ENCODE data around the gene SLC5A8. TPM values are rescaled to one million over a fixed set of nuclear protein-coding genes. Genes with fewer than 3 reads are reported as not detected.

Gene SLC5A8
- total and polyA plus RNA-seq, 4 donors: not detected

DNA sequence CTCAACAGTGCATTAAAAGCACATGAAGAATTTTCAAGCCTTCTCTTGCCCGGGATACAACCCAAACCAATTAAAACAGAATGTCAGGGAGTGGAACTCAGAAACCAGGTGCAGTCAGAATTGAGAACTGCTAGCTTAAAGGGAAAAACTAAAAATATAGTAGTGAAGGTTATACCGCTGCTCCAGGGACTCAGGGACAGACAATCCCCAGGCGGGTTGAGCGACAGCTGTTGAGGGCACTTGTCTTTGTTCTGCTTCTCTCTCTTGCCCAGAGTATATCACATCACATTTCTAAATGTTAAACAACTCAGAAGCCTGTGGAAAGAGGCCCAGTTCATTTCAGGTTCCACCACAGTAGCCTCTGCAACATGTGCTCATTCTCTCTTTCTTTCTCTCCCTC lies 93.1 kb downstream of the SLC5A8 start:
- no peaks in the 10 kb centered on the region for H3K4me1 ChIP-seq (ENCODE audit: control insufficient read depth in 4 of 4, insufficient read depth in 4 of 4, low read length in 3 of 4)
- H3K9ac ChIP-seq (ENCODE audit: low read depth in 1 of 2, low read length in 2 of 2): no peak overlapping the region
- no peaks in the 10 kb centered on the region for H3K36me3 ChIP-seq (ENCODE audit: control insufficient read depth in 4 of 4, insufficient read depth in 3 of 4, low read depth in 1 of 4, low read length in 3 of 4)
- no peak for TF ChIP-seq HNF4A (conservative IDR thresholded peaks at IDR 0.05)
- no peak for TF ChIP-seq SP1 (IDR thresholded peaks at IDR 0.05)
- TF ChIP-seq FOXA1 (IDR thresholded peaks at IDR 0.05): no peak
- no peak for TF ChIP-seq NR2F2 (IDR thresholded peaks at IDR 0.05)
- no peak for TF ChIP-seq YY1 (IDR thresholded peaks at IDR 0.05)
- TF ChIP-seq REST (IDR thresholded peaks at IDR 0.05): no peak
- no peak for TF ChIP-seq JUND (IDR thresholded peaks at IDR 0.05)
- no peak for TF ChIP-seq FOXA2 (IDR thresholded peaks at IDR 0.05)
- TF ChIP-seq CTCF (IDR thresholded peaks at IDR 0.05; ENCODE audit: low read depth, low read length, missing input control): no peak
- TF ChIP-seq HNF4G (IDR thresholded peaks at IDR 0.05): no peak
- peaks cover 0 to 3% (median 0%) of the 10 kb centered on the region in 4 donors for H3K27me3 ChIP-seq (ENCODE audit: control insufficient read depth in 4 of 4, insufficient read depth in 4 of 4, low read length in 3 of 4)
- H3K27ac ChIP-seq (ENCODE audit: low read depth in 1 of 2, low read length in 2 of 2): no peak overlapping the region
- no peak for DNase-seq (ENCODE audit: low spot score)
- peaks cover 0 to 9% (median 2%) of the 10 kb centered on the region in 4 donors for H3K9me3 ChIP-seq (ENCODE audit: control insufficient read depth in 4 of 4, low read length in 3 of 4)
- H3K4me3 ChIP-seq (ENCODE audit: low read depth in 1 of 3, low read length in 3 of 3): no peak overlapping the region
- 87% methylated on average over 4 of the region's 4 CpGs for WGBS

- Histone ChIP-seq H3K36me3 (ENCODE audit: control insufficient read depth in 4 of 4, insufficient read depth in 3 of 4, low read depth in 1 of 4, low read length in 3 of 4) (no peaks in the 10 kb centered on the region), H3K27ac (ENCODE audit: low read depth in 1 of 2, low read length in 2 of 2) (no peak overlapping the region), H3K4me3 (ENCODE audit: low read depth in 1 of 3, low read length in 3 of 3) (no peak overlapping the region), H3K9me3 (ENCODE audit: control insufficient read depth in 4 of 4, low read length in 3 of 4) (peaks cover 0 to 5% (median 2%) of the 10 kb centered on the region in 4 donors), H3K4me1 (ENCODE audit: control insufficient read depth in 4 of 4, insufficient read depth in 4 of 4, low read length in 3 of 4) (no peaks in the 10 kb centered on the region), H3K9ac (ENCODE audit: low read depth in 1 of 2, low read length in 2 of 2) (no peak overlapping the region), H3K27me3 (ENCODE audit: control insufficient read depth in 4 of 4, insufficient read depth in 4 of 4, low read length in 3 of 4) (peaks cover 0 to 3% (median 0%) of the 10 kb centered on the region in 4 donors)
- DNase-seq (ENCODE audit: low spot score): no peak
- no peak for TF ChIP-seq RXRA (IDR thresholded peaks at IDR 0.05)
- no peak for TF ChIP-seq ZBTB33 (IDR thresholded peaks at IDR 0.05)
- no peak for TF ChIP-seq CTCF (IDR thresholded peaks at IDR 0.05; ENCODE audit: low read depth, low read length, missing input control)
- TF ChIP-seq, protein P1, sequence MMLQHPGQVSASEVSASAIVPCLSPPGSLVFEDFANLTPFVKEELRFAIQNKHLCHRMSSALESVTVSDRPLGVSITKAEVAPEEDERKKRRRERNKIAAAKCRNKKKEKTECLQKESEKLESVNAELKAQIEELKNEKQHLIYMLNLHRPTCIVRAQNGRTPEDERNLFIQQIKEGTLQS (IDR thresholded peaks at IDR 0.05): no peak
- TF ChIP-seq NR2F2 (IDR thresholded peaks at IDR 0.05): no peak
- TF ChIP-seq, protein P2, sequence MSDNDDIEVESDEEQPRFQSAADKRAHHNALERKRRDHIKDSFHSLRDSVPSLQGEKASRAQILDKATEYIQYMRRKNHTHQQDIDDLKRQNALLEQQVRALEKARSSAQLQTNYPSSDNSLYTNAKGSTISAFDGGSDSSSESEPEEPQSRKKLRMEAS (IDR thresholded peaks at IDR 0.05): no peak
- TF ChIP-seq TAF1 (conservative IDR thresholded peaks at IDR 0.05): no peak
- TF ChIP-seq REST (IDR thresholded peaks at IDR 0.05): no peak
- TF ChIP-seq HNF4G (IDR thresholded peaks at IDR 0.05): no peak
- no peak for TF ChIP-seq HNF4A (conservative IDR thresholded peaks at IDR 0.05)
- TF ChIP-seq EGR1 (IDR thresholded peaks at IDR 0.05; ENCODE audit: low read depth in 2 of 2): no peak
- no peak for TF ChIP-seq GABPA (IDR thresholded peaks at IDR 0.05 in 1 of 2, conservative IDR thresholded peaks at IDR 0.05 in 1 of 2)
- no peak for TF ChIP-seq FOXA1 (IDR thresholded peaks at IDR 0.05)
- no peak for TF ChIP-seq RAD21 (IDR thresholded peaks at IDR 0.05)
- WGBS: 69% methylated on average over 2 of the region's 2 CpGs
These were observed 94.7 kb downstream of the SLC5A8 start for GRCh38 chr12:101115326-101115725.
